ENCODE results near the gene DPPA5.
A peak's percentile ranks its signal among the peaks of the same experiment; 100 is the strongest.

- TF ChIP-seq CTCF (IDR thresholded peaks at IDR 0.05) = peak in 5 of 6 experiments; percentile 37 to 67 (median 60)
- no peak for TF ChIP-seq POLR2A (IDR thresholded peaks at IDR 0.05)
Measured at GRCh38 chr6:73388800-73389512, 34.9 kb upstream of the DPPA5 start.
